ENCODE results near the gene NDUFA7. TPM values are rescaled to one million over a fixed set of nuclear protein-coding genes. Genes with fewer than 3 reads are reported as not detected.

The NDUFA7 gene
- total and polyA plus RNA-seq, 3 experiments from 2014 or later = 86.0 to 121 (median 93.3) TPM

DNA sequence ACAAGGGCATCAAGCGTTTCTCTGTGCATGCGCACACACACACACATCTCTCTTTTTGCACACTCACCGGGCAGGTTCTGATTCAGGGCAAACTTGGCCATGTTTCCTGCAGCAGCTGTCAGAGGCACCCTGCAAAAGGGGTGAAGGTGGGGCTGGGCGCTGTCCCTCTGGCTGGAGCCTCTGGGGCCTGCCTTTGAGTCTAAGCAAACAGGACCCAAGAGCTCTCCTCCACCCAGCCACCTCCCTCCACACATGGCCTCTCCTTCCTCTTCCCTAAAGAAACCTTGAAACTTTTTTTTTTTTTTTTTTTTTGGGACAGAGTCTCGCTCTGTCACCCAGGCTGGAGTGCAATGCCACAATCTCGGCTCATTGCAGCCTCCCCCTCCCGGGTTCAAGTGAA is 16.6 kb upstream of the NDUFA7 start:
- H3K4me3 Mint-ChIP-seq = peak overlapping the region in 1 of 7 donors; percentile 14
- ChIA-PET POLR2A (no interaction called here), CTCF (interaction anchor here (1.5 kb wide), 1 partner anchor 10 kb away, joined by 3 read pairs; no protein-coding TSS in a partner anchor)

DNA sequence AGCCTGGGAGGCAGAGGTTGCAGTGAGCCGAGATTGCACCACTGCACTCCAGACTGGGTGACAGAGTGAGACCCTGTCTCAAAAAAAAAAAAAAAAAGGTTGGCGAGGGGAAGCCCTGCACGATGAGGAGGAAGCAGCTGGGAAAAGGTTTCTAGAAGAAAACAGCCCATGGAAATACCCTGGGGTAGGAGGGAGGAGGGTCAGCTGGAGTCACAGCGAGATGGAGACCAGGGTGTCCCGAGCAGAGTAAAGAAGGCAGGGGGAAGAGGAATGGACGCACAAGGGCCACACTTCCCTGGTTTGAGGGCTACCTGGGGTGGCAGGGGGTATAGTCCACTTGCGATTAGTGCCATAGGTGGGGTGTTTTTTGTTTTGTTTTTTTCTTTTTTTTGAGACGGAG is 15.5 kb upstream of the NDUFA7 start:
- Mint-ChIP-seq H3K9me3 (no peaks in the 10 kb centered on the region), H3K4me1 (peaks cover 8 to 16% (median 10%) of the 10 kb centered on the region in 3 donors), H3K4me3 (no peak overlapping the region), H3K27ac (peak overlapping the region in 1 of 8 donors; percentile 46), H3K36me3 (peaks cover 0 to 2% (median 0%) of the 10 kb centered on the region in 3 donors), H3K27me3 (peaks cover 12 to 22% of the 10 kb centered on the region in 2 donors)
- no peak for DNase-seq
- Histone ChIP-seq H3K9me3 (ENCODE audit: low read length) (no peaks in the 10 kb centered on the region), H3K4me3 (ENCODE audit: low read length) (no peak overlapping the region), H3K27me3 (ENCODE audit: insufficient read depth, low read length, poor library complexity, severe bottlenecking) (peaks cover 6% of the 10 kb centered on the region), H3K27ac (ENCODE audit: low read depth, low read length) (no peak overlapping the region), H3K4me1 (ENCODE audit: insufficient read depth, low read length) (peaks cover 7% of the 10 kb centered on the region), H3K36me3 (ENCODE audit: insufficient read depth, low read length) (no peaks in the 10 kb centered on the region)
- ChIA-PET CTCF (interaction anchor here (0.7 to 1.3 kb wide), 3 partner anchors 18 to 418 kb away, joined by 3 read pairs; no protein-coding TSS in a partner anchor), POLR2A (interaction anchor here (0.7 kb wide), 1 partner anchor 19 kb away, joined by 3 read pairs; no protein-coding TSS in a partner anchor)

More for the DNA sequence above, 16.6 kb upstream of the NDUFA7 start:
- H3K27ac ChIP-seq (ENCODE audit: low read depth, low read length) = no peak overlapping the region
- Mint-ChIP-seq H3K27me3 (peaks cover 12 to 22% of the 10 kb centered on the region in 2 donors), H3K4me1 (peaks cover 9 to 21% (median 10%) of the 10 kb centered on the region in 3 donors), H3K9me3 (no peaks in the 10 kb centered on the region), H3K36me3 (peaks cover 0 to 2% (median 0%) of the 10 kb centered on the region in 3 donors), H3K27ac (no peak overlapping the region)
- H3K9me3 ChIP-seq (ENCODE audit: low read length) = no peaks in the 10 kb centered on the region
- no peak overlapping the region for H3K4me3 ChIP-seq (ENCODE audit: low read length)
- no peak for DNase-seq
- H3K4me1 ChIP-seq (ENCODE audit: insufficient read depth, low read length) = peaks cover 7% of the 10 kb centered on the region
- H3K27me3 ChIP-seq (ENCODE audit: insufficient read depth, low read length, poor library complexity, severe bottlenecking) = peaks cover 6% of the 10 kb centered on the region
- no peaks in the 10 kb centered on the region for H3K36me3 ChIP-seq (ENCODE audit: insufficient read depth, low read length)

DNA sequence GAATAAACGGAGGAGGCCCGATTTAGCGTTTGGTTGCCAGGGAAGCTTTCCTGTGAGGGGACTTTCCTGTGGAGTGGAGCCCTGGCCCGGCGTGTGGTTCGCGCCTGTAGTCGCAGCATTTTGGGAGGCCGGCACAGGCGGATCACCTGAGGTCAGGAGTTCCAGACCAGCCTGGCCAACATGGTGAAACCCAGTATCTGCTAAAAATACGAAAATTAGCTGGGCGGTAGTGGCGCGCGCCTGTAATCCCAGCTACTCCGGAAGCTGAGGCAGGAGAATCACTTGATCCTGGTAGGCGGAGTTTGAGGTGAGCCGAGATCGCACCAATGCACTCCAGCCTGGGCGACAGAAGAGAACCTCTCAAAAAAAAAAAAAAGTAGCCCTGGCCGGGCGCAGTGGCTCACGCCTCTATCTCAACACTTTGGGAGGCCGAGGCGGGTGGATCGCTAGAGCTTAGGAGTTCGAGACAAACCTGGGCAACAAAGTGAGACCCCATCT is 14.9 kb upstream of the NDUFA7 start:
- H3K9me3 ChIP-seq (ENCODE audit: low read length) = no peaks in the 10 kb centered on the region
- H3K4me1 ChIP-seq (ENCODE audit: insufficient read depth, low read length) = peaks cover 7% of the 10 kb centered on the region
- H3K27me3 ChIP-seq (ENCODE audit: insufficient read depth, low read length, poor library complexity, severe bottlenecking) = peaks cover 6% of the 10 kb centered on the region
- DNase-seq = no peak
- Mint-ChIP-seq H3K4me1 (peaks cover 8 to 14% (median 10%) of the 10 kb centered on the region in 3 donors), H3K27me3 (peaks cover 12 to 22% of the 10 kb centered on the region in 2 donors), H3K4me3 (peak overlapping the region in 6 of 7 donors; percentile 51 to 69 (median 66)), H3K9me3 (no peaks in the 10 kb centered on the region), H3K36me3 (peaks cover 0 to 2% (median 0%) of the 10 kb centered on the region in 3 donors), H3K27ac (peak overlapping the region in 1 of 8 donors; percentile 28)
- no peak overlapping the region for H3K4me3 ChIP-seq (ENCODE audit: low read length)
- CTCF ChIA-PET = interaction anchor here (1.0 to 1.3 kb wide), 2 partner anchors 19 to 245 kb away, joined by 3 read pairs; no protein-coding TSS in a partner anchor
- H3K27ac ChIP-seq (ENCODE audit: low read depth, low read length) = no peak overlapping the region
- no peaks in the 10 kb centered on the region for H3K36me3 ChIP-seq (ENCODE audit: insufficient read depth, low read length)
- POLR2A ChIA-PET = no interaction called here

DNA sequence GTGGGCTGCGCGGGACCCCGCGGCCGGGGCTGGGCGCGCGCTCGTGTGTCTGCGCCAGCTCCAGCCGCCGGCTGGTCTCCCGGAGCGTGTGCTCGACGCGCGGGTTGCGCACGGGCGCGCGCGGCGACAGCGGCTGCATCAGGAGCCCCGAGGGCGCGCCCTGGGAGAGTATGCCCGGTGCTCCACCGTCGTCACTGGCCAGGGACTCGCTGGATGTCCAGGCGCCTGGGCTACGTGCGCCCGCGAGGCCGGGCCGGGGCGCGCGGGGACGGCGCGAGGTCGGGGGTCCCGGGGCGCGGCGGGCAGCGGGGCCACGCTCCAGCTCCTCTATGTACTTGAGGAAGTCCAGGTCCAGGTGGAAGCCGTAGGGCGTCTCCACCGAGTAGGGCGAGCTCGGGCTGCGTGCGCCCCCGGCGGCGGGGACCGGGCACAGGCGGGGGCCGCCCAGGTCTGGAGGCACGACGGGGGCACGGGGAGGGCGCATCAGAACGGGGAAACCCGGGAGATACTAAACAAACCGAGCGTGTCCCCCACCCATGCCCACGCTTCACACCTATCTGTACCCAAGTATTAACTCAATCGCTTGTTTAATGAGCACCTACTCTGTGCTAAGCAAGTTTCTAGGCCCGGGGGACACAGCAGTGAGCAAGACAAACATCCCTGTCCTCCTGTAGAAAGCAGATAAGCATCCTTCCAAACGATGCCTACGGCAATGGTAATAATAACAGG is 14.3 kb upstream of the NDUFA7 start:
- Histone ChIP-seq H3K36me3 (ENCODE audit: insufficient read depth, low read length) (no peaks in the 10 kb centered on the region), H3K4me1 (ENCODE audit: insufficient read depth, low read length) (peaks cover 7% of the 10 kb centered on the region), H3K4me3 (ENCODE audit: low read length) (no peak overlapping the region), H3K27ac (ENCODE audit: low read depth, low read length) (no peak overlapping the region), H3K27me3 (ENCODE audit: insufficient read depth, low read length, poor library complexity, severe bottlenecking) (peaks cover 6% of the 10 kb centered on the region), H3K9me3 (ENCODE audit: low read length) (no peaks in the 10 kb centered on the region)
- Mint-ChIP-seq H3K27me3 (peaks cover 12 to 22% of the 10 kb centered on the region in 2 donors), H3K4me3 (peak overlapping the region in 5 of 7 donors; percentile 52 to 69 (median 68)), H3K36me3 (peaks cover 0 to 2% (median 0%) of the 10 kb centered on the region in 3 donors), H3K9me3 (no peaks in the 10 kb centered on the region), H3K27ac (peak overlapping the region in 1 of 8 donors; percentile 28), H3K4me1 (peaks cover 5 to 10% (median 9%) of the 10 kb centered on the region in 3 donors)
- ChIA-PET POLR2A (interaction anchor here (1.1 kb wide), 1 partner anchor 11 kb away, joined by 3 read pairs; no protein-coding TSS in a partner anchor), CTCF (interaction anchor here (1.0 to 1.4 kb wide), 4 partner anchors 14 to 246 kb away, joined by 3 to 5 read pairs (median 3); partner anchors contain the start of genes NDUFA7 and RPS28)
- peak in 1 of 5 donors; percentile 20 for DNase-seq

DNA sequence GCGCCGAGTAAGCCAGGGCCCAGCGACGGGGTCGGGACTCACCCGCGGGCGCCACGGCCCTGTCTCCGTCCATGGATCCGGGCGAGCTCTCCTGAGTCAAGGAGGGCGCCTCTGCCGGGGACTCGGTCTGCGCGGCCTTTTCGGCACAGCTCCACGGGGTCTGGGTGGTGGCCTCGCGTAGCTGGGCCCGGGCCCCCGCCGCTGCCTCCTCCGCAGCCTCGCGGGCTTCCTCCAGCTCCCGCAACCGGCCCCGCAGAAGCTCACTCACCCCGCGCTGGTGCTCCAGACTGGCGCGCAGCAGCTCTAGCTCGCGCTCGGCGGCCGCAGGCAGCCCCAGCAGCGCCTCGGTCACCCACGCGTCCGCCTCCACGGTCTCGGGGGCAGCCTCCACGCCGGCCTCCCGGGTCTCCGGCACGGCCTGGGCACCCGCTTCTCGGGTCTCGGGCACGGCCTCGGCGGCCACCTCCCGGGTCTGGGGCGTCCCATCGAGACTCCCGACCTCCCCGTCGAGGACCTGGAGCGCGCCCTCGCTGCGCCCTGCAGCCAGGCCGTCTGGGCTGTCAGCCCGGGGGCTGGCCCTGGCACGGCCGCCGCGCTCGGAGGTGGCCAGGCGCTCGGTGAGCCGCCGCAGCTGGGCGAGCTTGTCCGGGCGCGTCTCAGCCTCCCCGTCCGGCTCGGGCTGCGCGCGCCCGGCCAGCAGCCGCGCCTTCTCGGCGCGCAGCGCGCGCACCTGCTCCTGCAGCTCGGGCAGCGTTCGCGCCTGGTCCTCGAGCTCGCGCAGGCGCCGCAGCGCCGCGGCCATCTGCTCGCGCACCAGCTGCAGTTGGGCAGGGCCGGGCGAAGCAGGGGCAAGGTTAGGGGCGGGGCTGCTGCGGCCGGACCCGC is 13.5 kb upstream of the NDUFA7 start:
- peak overlapping the region in 1 of 7 donors; percentile 28 for H3K4me3 Mint-ChIP-seq
- POLR2A ChIA-PET = interaction anchor here (1.1 kb wide), 1 partner anchor 10 kb away, joined by 3 read pairs; no protein-coding TSS in a partner anchor

DNA sequence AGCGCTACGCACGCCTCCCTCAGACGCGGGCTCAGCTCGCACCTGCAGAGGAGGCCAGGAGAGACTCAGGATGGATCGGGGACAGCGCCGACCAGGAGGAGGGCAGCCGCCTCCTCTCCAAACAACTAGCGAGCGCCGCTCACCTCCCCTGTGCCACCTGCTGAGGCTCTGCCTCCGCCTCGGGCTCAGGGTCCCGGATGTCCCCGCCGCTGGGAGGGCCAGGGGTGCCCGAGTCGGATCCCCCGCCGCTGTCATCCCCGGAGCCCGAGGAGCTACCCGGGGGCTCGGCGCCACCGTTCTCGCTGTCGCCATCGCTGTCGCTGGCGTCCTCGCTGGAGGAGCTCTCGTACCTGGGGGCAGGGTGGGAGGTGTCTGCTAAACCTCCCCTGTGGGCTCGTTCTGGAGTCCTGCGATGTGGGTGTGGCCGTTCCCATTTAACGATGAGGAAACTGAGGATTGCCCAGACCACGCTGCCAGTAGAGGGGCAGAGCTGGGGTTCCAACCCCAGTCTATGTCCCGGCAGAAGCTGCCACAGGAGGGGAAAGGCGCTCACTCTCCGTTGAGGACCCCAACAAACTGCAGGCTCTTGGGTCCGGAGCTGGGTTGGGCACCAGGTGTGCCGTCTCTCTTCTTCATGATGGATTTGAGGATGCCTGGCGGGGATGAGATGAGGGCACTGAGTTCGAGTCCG is 12.7 kb upstream of the NDUFA7 start:
- Histone ChIP-seq H3K27ac (ENCODE audit: low read depth, low read length) (no peak overlapping the region), H3K9me3 (ENCODE audit: low read length) (no peaks in the 10 kb centered on the region), H3K36me3 (ENCODE audit: insufficient read depth, low read length) (no peaks in the 10 kb centered on the region), H3K27me3 (ENCODE audit: insufficient read depth, low read length, poor library complexity, severe bottlenecking) (peaks cover 6% of the 10 kb centered on the region), H3K4me1 (ENCODE audit: insufficient read depth, low read length) (peaks cover 7% of the 10 kb centered on the region), H3K4me3 (ENCODE audit: low read length) (no peak overlapping the region)
- Mint-ChIP-seq H3K4me3 (peak overlapping the region in 1 of 7 donors; percentile 28), H3K9me3 (no peaks in the 10 kb centered on the region), H3K36me3 (peaks cover 0 to under 1% (median 0%) of the 10 kb centered on the region in 3 donors), H3K27ac (no peak overlapping the region), H3K27me3 (peaks cover 10 to 19% of the 10 kb centered on the region in 2 donors), H3K4me1 (peaks cover 4 to 9% (median 8%) of the 10 kb centered on the region in 3 donors)
- ChIA-PET POLR2A (no interaction called here), CTCF (interaction anchor here (1.2 to 1.4 kb wide), 3 partner anchors 13 to 21 kb away, joined by 3 to 5 read pairs (median 5); partner anchors contain the start of genes NDUFA7 and RPS28)
- no peak for DNase-seq

More for the DNA sequence above, 13.5 kb upstream of the NDUFA7 start:
- Mint-ChIP-seq H3K27ac (no peak overlapping the region), H3K27me3 (peaks cover 10 to 22% of the 10 kb centered on the region in 2 donors), H3K36me3 (peaks cover 0 to 2% (median 0%) of the 10 kb centered on the region in 3 donors), H3K9me3 (no peaks in the 10 kb centered on the region), H3K4me1 (peaks cover 5 to 10% (median 9%) of the 10 kb centered on the region in 3 donors)
- Histone ChIP-seq H3K27ac (ENCODE audit: low read depth, low read length) (no peak overlapping the region), H3K4me3 (ENCODE audit: low read length) (no peak overlapping the region), H3K36me3 (ENCODE audit: insufficient read depth, low read length) (no peaks in the 10 kb centered on the region), H3K9me3 (ENCODE audit: low read length) (no peaks in the 10 kb centered on the region), H3K4me1 (ENCODE audit: insufficient read depth, low read length) (peaks cover 7% of the 10 kb centered on the region), H3K27me3 (ENCODE audit: insufficient read depth, low read length, poor library complexity, severe bottlenecking) (peaks cover 6% of the 10 kb centered on the region)
- peak in 1 of 5 donors; percentile 20 for DNase-seq
- CTCF ChIA-PET = interaction anchor here (1.2 to 1.4 kb wide), 3 partner anchors 13 to 20 kb away, joined by 3 to 5 read pairs (median 5); partner anchors contain the start of genes NDUFA7 and RPS28

Measured in CD8-positive, alpha-beta memory T cell (primary cell).